ENCODE data around the gene C20orf204. TPM values are rescaled to one million over a fixed set of nuclear protein-coding genes. Genes with fewer than 3 reads are reported as not detected.

The C20orf204 gene
- total and polyA plus RNA-seq, 4 donors: 0.07 to 0.59 (median 0.12) TPM

DNA sequence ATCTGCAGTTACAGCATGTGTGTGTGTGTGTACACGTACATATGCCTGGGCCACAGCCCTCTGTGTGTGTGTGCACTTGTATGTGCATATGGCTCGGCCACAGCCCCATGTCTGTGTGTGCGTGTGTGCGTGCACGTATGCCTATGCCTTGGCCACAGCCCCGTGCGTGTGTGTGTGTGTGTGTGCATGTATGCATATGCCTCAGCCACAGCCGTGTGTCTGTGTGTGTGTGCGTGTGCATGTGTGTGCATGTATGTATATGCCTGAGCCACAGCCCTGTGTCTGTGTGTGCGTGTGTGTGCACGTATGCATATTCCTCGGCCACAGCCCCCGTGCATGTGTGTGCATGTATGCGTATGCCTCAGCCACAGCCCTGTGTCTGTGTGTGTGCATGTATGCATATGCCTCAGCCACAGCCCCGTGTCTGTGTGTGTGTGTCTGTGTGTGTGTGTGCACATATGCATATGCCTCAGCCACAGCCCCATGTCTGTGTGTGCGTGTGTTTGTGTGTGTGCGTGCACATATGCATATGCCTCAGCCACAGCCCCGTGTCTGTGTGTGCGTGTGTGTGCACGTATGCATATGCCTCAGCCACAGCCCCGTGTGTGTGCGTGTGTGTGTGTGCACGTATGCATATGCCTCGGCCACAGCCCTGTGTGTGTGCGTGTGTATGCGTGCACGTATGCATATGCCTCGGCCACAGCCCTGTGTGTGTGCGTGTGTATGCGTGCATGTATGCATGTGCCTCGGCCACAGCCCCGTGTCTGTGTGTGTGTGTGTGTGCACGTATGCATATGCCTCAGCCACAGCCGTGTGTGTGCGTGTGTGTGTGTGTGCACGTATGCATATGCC is 14.6 kb upstream of the C20orf204 start (continued):
- TF ChIP-seq, protein P1, sequence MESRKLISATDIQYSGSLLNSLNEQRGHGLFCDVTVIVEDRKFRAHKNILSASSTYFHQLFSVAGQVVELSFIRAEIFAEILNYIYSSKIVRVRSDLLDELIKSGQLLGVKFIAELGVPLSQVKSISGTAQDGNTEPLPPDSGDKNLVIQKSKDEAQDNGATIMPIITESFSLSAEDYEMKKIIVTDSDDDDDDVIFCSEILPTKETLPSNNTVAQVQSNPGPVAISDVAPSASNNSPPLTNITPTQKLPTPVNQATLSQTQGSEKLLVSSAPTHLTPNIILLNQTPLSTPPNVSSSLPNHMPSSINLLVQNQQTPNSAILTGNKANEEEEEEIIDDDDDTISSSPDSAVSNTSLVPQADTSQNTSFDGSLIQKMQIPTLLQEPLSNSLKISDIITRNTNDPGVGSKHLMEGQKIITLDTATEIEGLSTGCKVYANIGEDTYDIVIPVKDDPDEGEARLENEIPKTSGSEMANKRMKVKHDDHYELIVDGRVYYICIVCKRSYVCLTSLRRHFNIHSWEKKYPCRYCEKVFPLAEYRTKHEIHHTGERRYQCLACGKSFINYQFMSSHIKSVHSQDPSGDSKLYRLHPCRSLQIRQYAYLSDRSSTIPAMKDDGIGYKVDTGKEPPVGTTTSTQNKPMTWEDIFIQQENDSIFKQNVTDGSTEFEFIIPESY (IDR thresholded peaks at IDR 0.05): no peak
- TF ChIP-seq JUND (IDR thresholded peaks at IDR 0.05) (no peak), EGR1 (IDR thresholded peaks at IDR 0.05; ENCODE audit: low read depth in 2 of 2) (no peak), RAD21 (IDR thresholded peaks at IDR 0.05) (no peak), SP1 (IDR thresholded peaks at IDR 0.05) (no peak), RXRA (IDR thresholded peaks at IDR 0.05) (no peak), HNF4G (IDR thresholded peaks at IDR 0.05) (no peak)

DNA sequence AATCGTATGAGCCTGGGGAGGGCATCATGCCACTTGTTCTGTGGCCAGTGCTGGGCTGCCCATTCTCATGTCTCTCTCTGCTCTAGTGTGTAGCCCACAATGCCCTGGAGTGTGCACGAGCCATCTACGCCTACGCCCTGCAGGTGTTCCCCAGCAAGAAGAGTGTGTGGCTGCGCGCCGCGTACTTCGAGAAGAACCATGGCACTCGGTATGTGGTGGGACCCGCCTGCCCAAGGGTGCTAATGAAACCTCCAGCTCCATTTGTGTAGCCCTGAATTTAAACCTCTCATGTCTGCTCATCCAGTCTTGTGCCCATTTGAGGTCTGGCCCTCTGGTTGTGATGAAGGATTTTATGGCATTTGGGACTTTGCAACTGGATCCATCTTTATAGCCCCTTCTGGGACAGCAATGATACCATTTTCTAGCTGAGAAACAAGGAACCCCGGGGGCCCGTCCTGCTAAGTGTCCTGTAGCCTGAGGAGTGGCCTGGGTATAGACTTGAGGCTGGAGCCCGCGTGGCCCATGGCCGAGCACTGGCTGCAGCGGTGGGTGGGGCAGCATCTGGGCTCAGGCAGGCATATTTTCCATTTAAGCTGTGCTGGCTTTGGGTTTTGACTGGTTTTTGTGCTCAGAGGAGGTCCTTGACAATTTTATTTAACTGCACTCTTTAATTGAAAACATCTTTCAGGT is 13.2 kb upstream of the C20orf204 start:
- H3K27ac ChIP-seq (ENCODE audit: low read depth in 1 of 2, low read length in 2 of 2): no peak overlapping the region
- no peak overlapping the region for H3K9ac ChIP-seq (ENCODE audit: low read depth in 1 of 2, low read length in 2 of 2)
- peaks cover 15 to 34% (median 27%) of the 10 kb centered on the region in 4 donors for H3K4me1 ChIP-seq (ENCODE audit: control insufficient read depth in 4 of 4, insufficient read depth in 4 of 4, low read length in 3 of 4)
- WGBS: 97% methylated on average over 17 of the region's 17 CpGs
- no peaks in the 10 kb centered on the region for H3K27me3 ChIP-seq (ENCODE audit: control insufficient read depth in 4 of 4, insufficient read depth in 4 of 4, low read length in 3 of 4)
- TF ChIP-seq HNF4A (conservative IDR thresholded peaks at IDR 0.05) (no peak), TAF1 (conservative IDR thresholded peaks at IDR 0.05) (no peak), JUND (IDR thresholded peaks at IDR 0.05) (no peak), NR2F2 (IDR thresholded peaks at IDR 0.05) (no peak), FOXA1 (IDR thresholded peaks at IDR 0.05) (no peak), GABPA (IDR thresholded peaks at IDR 0.05 in 1 of 2, conservative IDR thresholded peaks at IDR 0.05 in 1 of 2) (no peak)
- TF ChIP-seq, protein P2, sequence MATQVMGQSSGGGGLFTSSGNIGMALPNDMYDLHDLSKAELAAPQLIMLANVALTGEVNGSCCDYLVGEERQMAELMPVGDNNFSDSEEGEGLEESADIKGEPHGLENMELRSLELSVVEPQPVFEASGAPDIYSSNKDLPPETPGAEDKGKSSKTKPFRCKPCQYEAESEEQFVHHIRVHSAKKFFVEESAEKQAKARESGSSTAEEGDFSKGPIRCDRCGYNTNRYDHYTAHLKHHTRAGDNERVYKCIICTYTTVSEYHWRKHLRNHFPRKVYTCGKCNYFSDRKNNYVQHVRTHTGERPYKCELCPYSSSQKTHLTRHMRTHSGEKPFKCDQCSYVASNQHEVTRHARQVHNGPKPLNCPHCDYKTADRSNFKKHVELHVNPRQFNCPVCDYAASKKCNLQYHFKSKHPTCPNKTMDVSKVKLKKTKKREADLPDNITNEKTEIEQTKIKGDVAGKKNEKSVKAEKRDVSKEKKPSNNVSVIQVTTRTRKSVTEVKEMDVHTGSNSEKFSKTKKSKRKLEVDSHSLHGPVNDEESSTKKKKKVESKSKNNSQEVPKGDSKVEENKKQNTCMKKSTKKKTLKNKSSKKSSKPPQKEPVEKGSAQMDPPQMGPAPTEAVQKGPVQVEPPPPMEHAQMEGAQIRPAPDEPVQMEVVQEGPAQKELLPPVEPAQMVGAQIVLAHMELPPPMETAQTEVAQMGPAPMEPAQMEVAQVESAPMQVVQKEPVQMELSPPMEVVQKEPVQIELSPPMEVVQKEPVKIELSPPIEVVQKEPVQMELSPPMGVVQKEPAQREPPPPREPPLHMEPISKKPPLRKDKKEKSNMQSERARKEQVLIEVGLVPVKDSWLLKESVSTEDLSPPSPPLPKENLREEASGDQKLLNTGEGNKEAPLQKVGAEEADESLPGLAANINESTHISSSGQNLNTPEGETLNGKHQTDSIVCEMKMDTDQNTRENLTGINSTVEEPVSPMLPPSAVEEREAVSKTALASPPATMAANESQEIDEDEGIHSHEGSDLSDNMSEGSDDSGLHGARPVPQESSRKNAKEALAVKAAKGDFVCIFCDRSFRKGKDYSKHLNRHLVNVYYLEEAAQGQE (IDR thresholded peaks at IDR 0.05): no peak
- TF ChIP-seq, protein P1 (IDR thresholded peaks at IDR 0.05): no peak
- no peak for DNase-seq (ENCODE audit: low spot score)
- peaks cover 2 to 45% (median 30%) of the 10 kb centered on the region in 4 donors for H3K36me3 ChIP-seq (ENCODE audit: control insufficient read depth in 4 of 4, insufficient read depth in 3 of 4, low read depth in 1 of 4, low read length in 3 of 4)
- H3K4me3 ChIP-seq (ENCODE audit: low read depth in 1 of 3, low read length in 3 of 3): no peak overlapping the region
- H3K9me3 ChIP-seq (ENCODE audit: control insufficient read depth in 4 of 4, low read length in 3 of 4): no peaks in the 10 kb centered on the region
